Choroid plexus epithelial cell (primary cell): ENCODE results near the gene ANTXRL.
"Not testable (repeated sequence)": the region's sequence is repeated elsewhere in the genome, so short reads cannot be mapped to it uniquely, and the experiment has no call there.

Experiments used
- DNase-seq: peaks from one replicate; pipeline ENCODE4 v3.0.0-alpha.2; 2010; ENCODE audit warnings: low read depth
- H3K4me3 ChIP-seq: 2 replicates; pipeline ENCODE4 v1.5.1; 2011; ENCODE audit warnings: low read depth, mild to moderate bottlenecking, control low read depth, low read length, moderate library complexity
- CTCF ChIP-seq: conservative IDR thresholded peaks from 2 replicates; pipeline ENCODE4 v1.5.1; 2011; ENCODE audit warnings: low read depth, mild to moderate bottlenecking, control low read depth, inconsistent platforms, low read length, moderate library complexity

ANTXRL gene

DNA sequence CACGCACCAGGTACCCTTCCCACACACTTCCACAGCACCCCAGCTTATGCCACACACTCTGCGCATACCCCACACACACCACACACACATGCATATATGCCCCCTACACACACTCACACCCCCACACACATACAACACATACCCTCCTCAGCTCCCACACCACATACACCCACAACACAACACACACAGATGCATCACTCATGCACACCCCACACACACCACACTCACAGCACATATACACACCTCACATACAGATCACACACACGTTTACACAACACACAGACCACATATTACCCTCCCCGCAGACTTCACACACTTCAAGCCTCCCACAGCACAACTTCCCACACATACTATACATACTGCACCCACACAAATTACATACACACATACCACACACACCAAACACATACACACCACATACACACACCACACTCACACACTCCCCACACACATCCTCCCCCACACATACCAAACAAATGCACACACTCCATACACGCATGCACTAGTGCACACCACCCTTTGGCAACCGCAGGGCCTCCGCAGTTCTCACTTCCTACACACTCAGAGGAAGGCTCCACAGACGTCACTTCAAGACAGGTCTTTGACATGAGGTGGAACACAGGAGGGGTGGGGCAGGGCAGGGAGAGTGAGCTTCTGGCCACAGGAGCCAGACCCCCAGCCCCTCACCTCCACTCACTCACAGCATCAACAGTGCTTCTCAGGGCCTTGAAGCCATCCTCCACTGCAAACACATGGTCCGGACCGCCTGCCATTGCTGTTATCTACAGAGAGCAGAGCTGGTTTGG, 18.5 kb upstream of the ANTXRL start:
- TF ChIP-seq CTCF, result no peak
- no peak for DNase-seq
- no peak overlapping the region for H3K4me3 ChIP-seq

GRCh38 chr10:46269554-46270053, 17.2 kb upstream of the ANTXRL start:
- H3K4me3 ChIP-seq, result not testable (repeated sequence)

DNA sequence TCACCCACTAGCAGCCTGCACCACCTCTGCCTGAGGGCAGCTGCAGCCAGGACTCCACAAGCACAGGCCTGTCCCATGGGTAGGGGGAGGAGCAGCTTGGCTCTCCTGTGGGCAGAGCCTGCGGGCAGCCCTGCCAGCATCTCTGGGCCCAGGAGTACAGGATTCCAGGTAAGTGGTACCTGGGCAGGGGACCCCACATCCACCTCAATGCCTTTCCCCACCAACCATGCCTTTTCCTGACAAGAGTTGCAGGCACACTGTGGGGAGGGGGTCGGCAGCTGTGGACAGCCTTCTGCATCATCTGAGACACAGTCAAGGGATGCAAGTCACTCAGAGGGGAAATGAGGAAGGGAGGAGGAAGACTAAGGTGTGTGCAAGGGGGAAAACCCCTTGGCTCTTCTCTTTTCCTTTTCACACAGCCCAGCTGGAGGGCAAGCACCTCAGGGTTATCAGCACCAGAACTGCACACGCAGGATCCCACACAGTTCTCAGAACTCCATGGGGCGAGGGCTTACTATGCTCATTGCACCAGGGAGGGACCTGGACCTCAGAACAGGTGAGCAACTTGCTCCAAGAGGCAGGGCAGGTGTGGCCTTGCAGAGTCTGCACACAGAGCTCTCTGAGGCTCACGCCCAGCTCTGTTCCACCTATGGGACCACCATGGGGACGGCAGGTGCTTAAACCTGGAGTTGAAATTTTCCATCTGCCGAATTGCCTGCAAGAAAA, 16.5 kb upstream of the ANTXRL start:
- TF ChIP-seq CTCF, result no peak
- H3K4me3 ChIP-seq, result no peak overlapping the region
- no peak for DNase-seq

More at GRCh38 chr10:46269554-46270053, 17.2 kb upstream of the ANTXRL start:
- DNase-seq, result not testable (repeated sequence)

DNA sequence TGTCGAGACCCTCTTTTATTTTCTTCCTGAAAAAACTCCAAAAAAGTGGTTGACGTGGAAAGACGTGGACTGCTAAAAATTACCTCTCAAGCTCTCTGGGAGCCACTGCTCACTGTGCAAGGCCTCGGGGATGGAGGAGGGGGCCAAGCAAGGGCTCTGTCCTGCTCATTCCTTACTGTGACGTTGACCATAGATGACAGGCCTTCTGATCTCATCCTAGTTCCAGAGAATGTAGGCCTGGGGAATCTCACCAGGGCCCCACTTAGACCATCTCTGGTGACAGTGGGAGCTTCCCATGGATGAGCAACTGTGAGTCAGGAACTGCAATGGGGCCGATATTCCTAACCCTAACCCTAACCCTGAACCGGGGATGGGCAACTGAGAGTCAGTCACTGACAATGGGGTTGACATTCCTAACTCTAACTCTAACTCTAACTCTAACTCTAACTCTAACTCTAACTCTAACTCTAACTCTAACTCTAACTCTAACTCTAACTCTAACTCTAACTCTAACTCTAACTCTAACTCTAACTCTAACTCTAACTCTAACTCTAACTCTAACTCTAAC, 15.8 kb upstream of the ANTXRL start:
- not testable (repeated sequence) for H3K4me3 ChIP-seq, DNase-seq

DNA sequence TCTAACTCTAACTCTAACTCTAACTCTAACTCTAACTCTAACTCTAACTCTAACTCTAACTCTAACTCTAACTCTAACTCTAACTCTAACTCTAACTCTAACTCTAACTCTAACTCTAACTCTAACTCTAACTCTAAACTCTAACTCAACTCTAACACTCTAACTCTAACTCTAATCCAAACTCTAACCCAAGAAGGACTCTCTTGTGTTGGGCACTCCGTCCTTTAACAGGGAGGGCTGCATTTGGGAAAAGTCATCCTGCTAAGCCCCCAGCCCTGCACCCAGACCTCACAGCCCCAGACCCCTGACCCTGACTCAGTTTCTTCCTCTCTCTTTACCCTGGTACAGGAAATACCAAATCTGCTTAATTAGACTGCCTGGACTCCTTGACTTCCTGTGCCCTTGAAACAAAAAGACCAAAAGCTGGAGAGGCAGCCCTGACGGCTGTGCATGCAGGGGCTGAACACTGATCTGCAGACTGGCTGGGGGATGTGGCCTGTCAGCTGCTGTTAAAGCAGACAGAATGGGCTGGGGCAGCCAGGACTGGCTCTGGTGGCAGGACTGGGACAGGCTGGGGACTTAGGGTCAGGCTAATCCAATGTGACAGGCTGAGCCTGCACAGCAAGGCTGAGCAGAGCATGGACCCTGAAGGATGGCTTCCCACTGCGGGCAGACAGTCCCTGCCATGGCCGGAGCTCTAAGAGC, 14.8 kb upstream of the ANTXRL start:
- not testable (repeated sequence) for DNase-seq, H3K4me3 ChIP-seq

DNA sequence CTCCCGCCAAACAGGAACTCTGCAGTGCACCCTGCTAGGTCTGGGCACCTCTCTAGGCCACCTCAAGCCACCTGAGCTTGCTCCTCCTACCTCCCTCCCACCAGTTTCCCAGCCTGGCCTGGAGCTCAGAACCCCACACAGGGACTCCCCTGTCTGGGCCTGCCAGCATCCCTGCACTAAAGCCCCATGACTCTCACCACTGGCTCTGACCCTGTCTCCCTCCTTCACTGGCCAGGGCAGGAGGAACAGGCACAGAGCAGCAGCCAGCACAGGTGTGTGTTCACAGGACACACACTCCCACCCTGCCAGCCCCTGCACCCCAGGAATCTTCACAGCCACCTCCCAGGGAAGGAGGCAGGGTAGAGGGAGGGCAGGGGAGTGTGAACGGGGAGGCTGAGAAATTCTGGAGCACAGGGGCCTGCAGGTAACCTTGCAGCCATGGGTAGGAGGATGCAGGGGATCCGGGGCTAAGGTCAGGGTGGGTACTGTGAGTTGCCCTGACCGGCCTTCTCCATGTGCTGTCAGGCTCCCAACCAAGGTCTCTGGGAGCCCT, 13.9 kb upstream of the ANTXRL start:
- TF ChIP-seq CTCF, result no peak
- no peak for DNase-seq
- no peak overlapping the region for H3K4me3 ChIP-seq

DNA sequence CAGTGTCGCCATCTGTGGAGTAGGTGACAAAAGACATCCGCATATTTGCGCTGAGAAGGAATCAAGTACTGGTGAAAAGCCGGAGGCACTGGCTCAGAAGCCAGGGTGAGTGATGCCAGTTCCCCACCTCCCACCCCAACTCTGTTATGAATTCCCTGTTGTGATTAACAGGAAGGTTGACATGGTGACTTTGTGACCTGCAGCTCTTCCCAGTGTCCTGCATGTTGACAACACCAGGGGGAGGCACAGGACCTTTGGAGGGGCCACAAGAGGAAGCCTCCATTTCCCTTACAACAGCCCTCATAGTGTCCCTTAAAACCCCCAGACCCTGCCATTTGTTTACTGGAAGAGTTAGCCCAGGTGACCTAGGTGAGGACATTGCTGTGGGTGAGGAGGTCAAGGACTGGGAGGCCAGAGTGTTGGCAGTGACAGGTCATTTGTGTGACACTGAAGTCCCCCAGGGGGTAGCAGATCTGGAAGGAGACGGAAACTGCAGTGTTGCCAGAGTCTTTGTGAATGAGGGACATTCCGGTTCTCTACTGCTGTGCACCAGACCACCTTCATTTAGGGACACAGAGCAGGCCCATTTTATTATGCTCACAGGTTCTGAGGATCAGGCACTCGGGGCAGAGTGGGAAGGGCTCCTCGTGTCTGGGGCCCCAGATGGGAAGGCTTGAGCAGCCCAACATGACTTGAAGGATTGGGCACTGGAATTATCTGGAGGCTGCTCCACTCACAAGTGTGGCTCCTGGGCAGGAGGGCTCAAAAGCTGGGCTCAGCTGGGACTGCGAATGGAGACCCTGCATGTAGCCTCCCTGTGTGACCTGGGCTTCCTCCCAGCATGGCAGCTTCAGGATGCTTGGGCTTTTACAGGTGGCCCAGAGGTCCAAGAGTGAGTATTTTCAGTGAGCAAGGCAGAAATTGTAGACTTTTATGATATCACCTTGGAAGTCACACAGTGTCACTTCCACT, 13.0 kb upstream of the ANTXRL start:
- H3K4me3 ChIP-seq, result no peak overlapping the region
- no peak for DNase-seq
- peak; percentile 20 for TF ChIP-seq CTCF
